ENCODE results near the gene SLC12A8.

- TF ChIP-seq CTCF (conservative IDR thresholded peaks at IDR 0.05) (no peak), ZFX (IDR thresholded peaks at IDR 0.05) (no peak)
These were observed 11.8 kb downstream of the SLC12A8 start for GRCh38 chr3:125200731-125201139.

Data from C4-2B (cell line).